IMR-90 (cell line): Measurements from ENCODE around the gene GALNT17. TPM values are rescaled to one million over a fixed set of nuclear protein-coding genes. Genes with fewer than 3 reads are reported as not detected.

Experiments used
- ATAC-seq: fragments of 200-7000 bp; cut with Tn5 transposase; 2 replicates; pipeline ENCODE4 v1.9.1; 2020; ENCODE audit warnings: low read depth, mild to moderate bottlenecking, moderate library complexity
- BruUV-seq: library from RNA; stranded (reverse); fragments of 400-500 nt; replicated peaks from 2 replicates; lab custom pipeline; 2021; lab: Mats Ljungman, UMichigan
- CTCF ChIA-PET: fragments of 300-600 bp; formaldehyde crosslinking; extraction: SDS; loops from one replicate; lab custom pipeline; 2021; ENCODE audit warnings: antibody characterized with exemption; lab: Yijun Ruan, JAX
- POLR2A ChIA-PET: fragments of 300-600 bp; sonication (Branson Sonifier 250); formaldehyde crosslinking; loops from one replicate; lab custom pipeline; 2022; ENCODE audit warnings: antibody characterized with exemption; ENCODE audit not compliant: unreplicated experiment; lab: Charles Lee
- DNase-seq: peaks from one replicate; pipeline ENCODE4 v3.0.0; 2013
- H2AFZ ChIP-seq: replicated peaks from 2 replicates; pipeline ENCODE3; 2013; ENCODE audit warnings: low read length, mild to moderate bottlenecking; ENCODE audit not compliant: poor library complexity
- H2AK5ac ChIP-seq: 2 replicates; pipeline ENCODE4 v1.6.1; 2013; ENCODE audit warnings: low read depth, low read length, inconsistent platforms
- H2AK9ac ChIP-seq: replicated peaks from 2 replicates; pipeline ENCODE3; 2013; ENCODE audit warnings: mild to moderate bottlenecking, low read depth, low read length, moderate library complexity; ENCODE audit not compliant: poor library complexity
- H2BK120ac ChIP-seq: 2 replicates; pipeline ENCODE4 v1.6.1; 2013; ENCODE audit warnings: low read depth, low read length, inconsistent platforms
- H2BK15ac ChIP-seq: 3 replicates; pipeline ENCODE4 v1.6.1; 2013; ENCODE audit warnings: low read depth, low read length, inconsistent platforms
- H2BK20ac ChIP-seq: 2 replicates; pipeline ENCODE4 v1.6.1; 2013; ENCODE audit warnings: low read depth, mild to moderate bottlenecking, inconsistent platforms, low read length, moderate library complexity
- H2BK5ac ChIP-seq: 2 replicates; pipeline ENCODE4 v1.6.1; 2013; ENCODE audit warnings: mild to moderate bottlenecking, low read depth, low read length, inconsistent platforms; ENCODE audit not compliant: poor library complexity, severe bottlenecking
- H3K14ac ChIP-seq: replicated peaks from 2 replicates; pipeline ENCODE4 v1.6.1; 2013; ENCODE audit warnings: low read depth, low read length, inconsistent platforms
- H3K18ac ChIP-seq: 2 replicates; pipeline ENCODE4 v1.6.1; 2013; ENCODE audit warnings: low read depth, low read length, control low read depth
- H3K23ac ChIP-seq: 2 replicates; pipeline ENCODE4 v1.6.1; 2013; ENCODE audit warnings: low read depth, low read length, inconsistent platforms
- H3K27ac ChIP-seq: 2 replicates; pipeline ENCODE4 v1.5.1; 2013; ENCODE audit warnings: mild to moderate bottlenecking, control low read depth, low read length; ENCODE audit not compliant: insufficient read depth
- H3K27me3 ChIP-seq: 2 replicates; pipeline ENCODE4 v1.6.1; 2013; ENCODE audit warnings: low read length; ENCODE audit not compliant: control insufficient read depth, insufficient read depth
- H3K36me3 ChIP-seq: 2 replicates; pipeline ENCODE4 v1.6.1; 2013; ENCODE audit warnings: low read length, mixed read lengths; ENCODE audit not compliant: control insufficient read depth, insufficient read depth
- H3K4ac ChIP-seq: 2 replicates; pipeline ENCODE4 v1.6.1; 2013; ENCODE audit warnings: low read depth, low read length, inconsistent platforms
- H3K4me1 ChIP-seq: 2 replicates; pipeline ENCODE4 v1.6.1; 2013; ENCODE audit warnings: low read length, mixed read lengths; ENCODE audit not compliant: control insufficient read depth, insufficient read depth
- H3K4me2 ChIP-seq: 2 replicates; pipeline ENCODE4 v1.6.1; 2013; ENCODE audit warnings: low read depth, mild to moderate bottlenecking, control low read depth, low read length, moderate library complexity
- H3K4me3 ChIP-seq: 2 replicates; pipeline ENCODE4 v1.5.1; 2013; ENCODE audit warnings: low read depth, mild to moderate bottlenecking, control low read depth, low read length, moderate library complexity; ENCODE audit not compliant: insufficient read depth
- H3K56ac ChIP-seq: 2 replicates; pipeline ENCODE4 v1.6.1; 2013; ENCODE audit warnings: low read length, inconsistent platforms; ENCODE audit not compliant: insufficient read depth; ENCODE audit errors: extremely low read depth
- H3K79me1 ChIP-seq, 2 experiments: 2 replicates each; pipeline ENCODE4 v1.6.1; 2013; ENCODE audit warnings: low read length in 2 of 2, inconsistent platforms in 1 of 2, low read depth in 1 of 2
- H3K9ac ChIP-seq: 2 replicates; pipeline ENCODE4 v1.6.1; 2013; ENCODE audit warnings: low read depth, low read length, control low read depth
- H3K9me1 ChIP-seq: 2 replicates; pipeline ENCODE4 v1.6.1; 2013; ENCODE audit warnings: low read length, inconsistent platforms; ENCODE audit not compliant: insufficient read depth
- H3K9me3 ChIP-seq: 2 replicates; pipeline ENCODE4 v1.6.1; 2013; ENCODE audit warnings: low read length; ENCODE audit not compliant: control insufficient read depth, insufficient read depth
- H4K20me1 ChIP-seq: 2 replicates; pipeline ENCODE4 v1.6.1; 2013; ENCODE audit warnings: low read length, inconsistent platforms; ENCODE audit not compliant: insufficient read depth
- H4K5ac ChIP-seq: 2 replicates; pipeline ENCODE4 v1.6.1; 2013; ENCODE audit warnings: mild to moderate bottlenecking, low read depth, low read length, control low read depth
- H4K8ac ChIP-seq, 2 experiments: 2 replicates each; pipeline ENCODE4 v1.6.1; 2013; ENCODE audit warnings: low read depth in 2 of 2, low read length in 2 of 2, control low read depth in 1 of 2, inconsistent platforms in 1 of 2
- H4K91ac ChIP-seq: 2 replicates; pipeline ENCODE4 v1.6.1; 2013; ENCODE audit warnings: low read depth, low read length, inconsistent platforms; ENCODE audit not compliant: insufficient read depth
- BHLHE40 ChIP-seq: fragments of 150-350 bp; IDR thresholded peaks from 2 replicates; pipeline ENCODE4 v1.6.1; 2016; ENCODE audit warnings: mild to moderate bottlenecking, low read depth, low read length
- CEBPB ChIP-seq: IDR thresholded peaks from 2 replicates; pipeline ENCODE4 v1.6.1; 2012; ENCODE audit warnings: low read depth, low read length, improper control_type of control experiment
- CHD1 ChIP-seq: IDR thresholded peaks from 2 replicates; pipeline ENCODE4 v1.6.1; 2012; ENCODE audit warnings: low read depth, low read length, improper control_type of control experiment
- FOS ChIP-seq: fragments of 150-350 bp; IDR thresholded peaks from 2 replicates; pipeline ENCODE4 v1.6.1; 2016; ENCODE audit warnings: low read depth, low read length
- MAFK ChIP-seq: IDR thresholded peaks from 2 replicates; pipeline ENCODE4 v1.6.1; 2012; ENCODE audit warnings: low read depth, low read length, improper control_type of control experiment
- MAZ ChIP-seq: IDR thresholded peaks from 2 replicates; pipeline ENCODE4 v1.6.1; 2012; ENCODE audit warnings: low read depth, mild to moderate bottlenecking, low read length, improper control_type of control experiment, moderate library complexity, borderline replicate concordance
- MXI1 ChIP-seq: IDR thresholded peaks from 2 replicates; pipeline ENCODE4 v1.6.1; 2012; ENCODE audit warnings: low read depth, mild to moderate bottlenecking, low read length, moderate library complexity, borderline replicate concordance
- NFE2L2 ChIP-seq: fragments of 150-350 bp; IDR thresholded peaks from 2 replicates; pipeline ENCODE4 v1.6.1; 2016; ENCODE audit warnings: low read depth, mild to moderate bottlenecking, low read length
- POLR2A ChIP-seq: IDR thresholded peaks from 2 replicates; pipeline ENCODE4 v1.6.1; 2012; ENCODE audit warnings: mild to moderate bottlenecking, low read depth, low read length
- RAD21 ChIP-seq: IDR thresholded peaks from 2 replicates; pipeline ENCODE4 v1.6.1; 2012; ENCODE audit warnings: low read length, improper control_type of control experiment
- RCOR1 ChIP-seq: IDR thresholded peaks from 2 replicates; pipeline ENCODE4 v1.6.1; 2012; ENCODE audit warnings: mild to moderate bottlenecking, low read length, improper control_type of control experiment; ENCODE audit not compliant: insufficient replicate concordance
- RFX5 ChIP-seq: IDR thresholded peaks from 2 replicates; pipeline ENCODE4 v1.8.0; 2012; ENCODE audit warnings: low read depth, mild to moderate bottlenecking, low read length, moderate library complexity
- SMC3 ChIP-seq: fragments of 150-350 bp; IDR thresholded peaks from 2 replicates; pipeline ENCODE4 v1.6.1; 2016; ENCODE audit warnings: low read depth, mild to moderate bottlenecking, antibody characterized with exemption, low read length, moderate library complexity
- WGBS, 2 experiments: methylation state at CpG; one replicate each; pipeline versions ENCODE4 v1.1.5 to v1.1.7; 2013; ENCODE audit warnings: missing lambda C conversion rate in 2 of 2; ENCODE audit not compliant: insufficient read length in 1 of 2; ENCODE audit errors: extremely low coverage in 2 of 2; 5-methylcytosine and 5-hydroxymethylcytosine counted together
- dilution Hi-C: fragments of 300-500 bp; cut with HindIII; formaldehyde crosslinking; loops from one replicate; pipeline ENCODE4 v1.14.3; 2018; ENCODE audit warnings: low sequenced_read_pairs; ENCODE audit not compliant: unreplicated experiment
- in situ Hi-C: fragments of 300-500 bp; cut with MboI; formaldehyde crosslinking; loops from 3 replicates; pipeline ENCODE4 v1.14.3; 2019; ENCODE audit warnings: low sequenced_read_pairs, inconsistent platforms, mixed read lengths
- intact Hi-C: fragments of 100-400 bp; cut with micrococcal nuclease; formaldehyde crosslinking; loops from 2 replicates; pipeline ENCODE4 v1.10.0; 2022
- polyA plus RNA-seq, 3 experiments: library from polyadenylated mRNA; depleted of rRNA; stranded (reverse); fragments of >200 nt; gene quantifications; 2 replicates each; pipeline ENCODE4 v1.2.3, GENCODE V29; 2012; ENCODE audit warnings: low replicate concordance in 1 of 3
- total RNA-seq: library from RNA; depleted of rRNA; stranded (reverse); fragments of >200 nt; gene quantifications from 2 replicates; pipeline ENCODE4 v1.2.3, GENCODE V29; 2012
- TF ChIP-seq, protein P1 (sequence below): fragments of 150-350 bp; IDR thresholded peaks from 2 replicates; pipeline ENCODE4 v1.6.1; 2017; ENCODE audit warnings: mild to moderate bottlenecking, antibody characterized with exemption, low read length, low read depth
- TF ChIP-seq, protein P2 (sequence below): conservative IDR thresholded peaks from 2 replicates; pipeline ENCODE4 v1.5.1; 2012; ENCODE audit warnings: mild to moderate bottlenecking, low read depth, low read length, improper control_type of control experiment
- TF ChIP-seq, protein P3 (sequence below): fragments of 150-350 bp; IDR thresholded peaks from 2 replicates; pipeline ENCODE4 v1.6.1; 2016; ENCODE audit warnings: low read depth, mild to moderate bottlenecking, low read length, moderate library complexity, borderline replicate concordance

Gene GALNT17
- total and polyA plus RNA-seq, 2 of the 4 experiments (the other 2 are of a cell fraction), result not detected

DNA sequence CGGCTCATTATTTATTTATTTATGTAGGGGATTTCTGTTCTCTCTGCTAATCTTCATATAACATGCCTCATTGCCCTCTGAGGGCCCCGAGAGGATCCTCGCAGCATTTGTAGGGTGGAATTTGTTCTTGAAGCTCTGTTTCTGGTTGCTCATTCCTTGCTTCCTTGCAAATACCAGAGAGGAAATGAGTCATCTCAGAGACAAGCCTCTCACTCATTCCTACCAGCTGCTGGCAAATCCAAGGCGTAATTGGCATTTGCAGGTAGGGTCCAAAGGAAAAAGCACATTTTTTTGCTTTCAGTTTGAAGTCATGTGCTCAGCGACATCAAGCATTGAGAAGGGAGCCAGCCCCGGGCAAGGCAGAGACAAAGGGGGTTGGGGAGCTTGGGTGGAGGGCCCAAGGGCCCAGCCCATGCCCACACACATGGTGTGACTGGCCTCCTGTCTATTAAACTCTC, 501.6 kb downstream of the GALNT17 start:
- H3K14ac ChIP-seq, result no peak overlapping the region
- H2AK9ac ChIP-seq, result no peak overlapping the region
- intact Hi-C loops, result no loop called here
- no CpG with 5 or more reads among the region's 6 CpGs for WGBS, 2 experiments
- no peak overlapping the region for H3K9ac ChIP-seq
- H3K27me3 ChIP-seq, result no peaks in the 10 kb centered on the region
- H4K20me1 ChIP-seq, result no peaks in the 10 kb centered on the region
- H3K9me3 ChIP-seq, result peaks cover 12% of the 10 kb centered on the region
- no peak overlapping the region for H4K91ac ChIP-seq
- BruUV-seq, result no TSS peak
- no peak overlapping the region for H2BK120ac ChIP-seq
- H3K18ac ChIP-seq, result no peak overlapping the region
- no peak overlapping the region for H3K23ac ChIP-seq
- in situ Hi-C loops, result no loop called here
- H3K9me1 ChIP-seq, result no peaks in the 10 kb centered on the region
- H2AK5ac ChIP-seq, result no peak overlapping the region
- no peaks in the 10 kb centered on the region for H3K4me1 ChIP-seq
- dilution Hi-C loops, result no loop called here
- H3K4me2 ChIP-seq, result no peak overlapping the region
- ATAC-seq (no peak), DNase-seq (peak; percentile 3)
- H3K4me3 ChIP-seq, result no peak overlapping the region
- CTCF ChIA-PET, result no interaction called here
- no peak overlapping the region for H2BK5ac ChIP-seq
- H4K8ac ChIP-seq, result no peak overlapping the region
- H3K27ac ChIP-seq, result no peak overlapping the region
- H3K56ac ChIP-seq, result no peak overlapping the region
- H2BK20ac ChIP-seq, result no peak overlapping the region
- POLR2A ChIA-PET, result no interaction called here
- no peak overlapping the region for H2AFZ ChIP-seq
- H2BK15ac ChIP-seq, result no peak overlapping the region
- H3K4ac ChIP-seq, result no peak overlapping the region
- H3K79me1 ChIP-seq, result no peaks in the 10 kb centered on the region
- TF ChIP-seq RFX5 (no peak), FOS (no peak), MAFK (no peak), MAZ (no peak), BHLHE40 (no peak), MXI1 (no peak), SMC3 (no peak), CHD1 (no peak), RAD21 (no peak), RCOR1 (no peak), NFE2L2 (no peak), CEBPB (no peak), POLR2A (no peak)
- TF ChIP-seq, protein P1, sequence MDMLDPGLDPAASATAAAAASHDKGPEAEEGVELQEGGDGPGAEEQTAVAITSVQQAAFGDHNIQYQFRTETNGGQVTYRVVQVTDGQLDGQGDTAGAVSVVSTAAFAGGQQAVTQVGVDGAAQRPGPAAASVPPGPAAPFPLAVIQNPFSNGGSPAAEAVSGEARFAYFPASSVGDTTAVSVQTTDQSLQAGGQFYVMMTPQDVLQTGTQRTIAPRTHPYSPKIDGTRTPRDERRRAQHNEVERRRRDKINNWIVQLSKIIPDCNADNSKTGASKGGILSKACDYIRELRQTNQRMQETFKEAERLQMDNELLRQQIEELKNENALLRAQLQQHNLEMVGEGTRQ, result no peak
- TF ChIP-seq, protein P2, sequence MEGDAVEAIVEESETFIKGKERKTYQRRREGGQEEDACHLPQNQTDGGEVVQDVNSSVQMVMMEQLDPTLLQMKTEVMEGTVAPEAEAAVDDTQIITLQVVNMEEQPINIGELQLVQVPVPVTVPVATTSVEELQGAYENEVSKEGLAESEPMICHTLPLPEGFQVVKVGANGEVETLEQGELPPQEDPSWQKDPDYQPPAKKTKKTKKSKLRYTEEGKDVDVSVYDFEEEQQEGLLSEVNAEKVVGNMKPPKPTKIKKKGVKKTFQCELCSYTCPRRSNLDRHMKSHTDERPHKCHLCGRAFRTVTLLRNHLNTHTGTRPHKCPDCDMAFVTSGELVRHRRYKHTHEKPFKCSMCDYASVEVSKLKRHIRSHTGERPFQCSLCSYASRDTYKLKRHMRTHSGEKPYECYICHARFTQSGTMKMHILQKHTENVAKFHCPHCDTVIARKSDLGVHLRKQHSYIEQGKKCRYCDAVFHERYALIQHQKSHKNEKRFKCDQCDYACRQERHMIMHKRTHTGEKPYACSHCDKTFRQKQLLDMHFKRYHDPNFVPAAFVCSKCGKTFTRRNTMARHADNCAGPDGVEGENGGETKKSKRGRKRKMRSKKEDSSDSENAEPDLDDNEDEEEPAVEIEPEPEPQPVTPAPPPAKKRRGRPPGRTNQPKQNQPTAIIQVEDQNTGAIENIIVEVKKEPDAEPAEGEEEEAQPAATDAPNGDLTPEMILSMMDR, result no peak
- TF ChIP-seq, protein P3, sequence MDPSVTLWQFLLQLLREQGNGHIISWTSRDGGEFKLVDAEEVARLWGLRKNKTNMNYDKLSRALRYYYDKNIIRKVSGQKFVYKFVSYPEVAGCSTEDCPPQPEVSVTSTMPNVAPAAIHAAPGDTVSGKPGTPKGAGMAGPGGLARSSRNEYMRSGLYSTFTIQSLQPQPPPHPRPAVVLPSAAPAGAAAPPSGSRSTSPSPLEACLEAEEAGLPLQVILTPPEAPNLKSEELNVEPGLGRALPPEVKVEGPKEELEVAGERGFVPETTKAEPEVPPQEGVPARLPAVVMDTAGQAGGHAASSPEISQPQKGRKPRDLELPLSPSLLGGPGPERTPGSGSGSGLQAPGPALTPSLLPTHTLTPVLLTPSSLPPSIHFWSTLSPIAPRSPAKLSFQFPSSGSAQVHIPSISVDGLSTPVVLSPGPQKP, result no peak
- no peaks in the 10 kb centered on the region for H3K36me3 ChIP-seq
- H4K5ac ChIP-seq, result no peak overlapping the region
